HCT116 (cell line): ENCODE results near the gene CD302. TPM values are rescaled to one million over a fixed set of nuclear protein-coding genes. Genes with fewer than 3 reads are reported as not detected.

Experiments
- ATAC-seq: fragments of 200-7000 bp; cut with Tn5 transposase; 2 replicates; pipeline ENCODE4 v1.9.1; 2020; ENCODE audit warnings: mild to moderate bottlenecking, moderate library complexity
- BruUV-seq: library from RNA; stranded (reverse); fragments of 400-500 nt; replicated peaks from 2 replicates; lab custom pipeline; 2021; lab: Mats Ljungman, UMichigan
- CTCF ChIA-PET: fragments of 300-600 bp; sonication (Branson Sonifier 250); formaldehyde crosslinking; loops from one replicate; lab custom pipeline; 2021; ENCODE audit warnings: antibody characterized with exemption; lab: Charles Lee
- POLR2A ChIA-PET: fragments of 300-600, 350-600 bp; sonication (Branson Sonifier 250); formaldehyde crosslinking; loops from one replicate; lab custom pipeline; 2021; ENCODE audit warnings: antibody characterized with exemption; lab: Charles Lee
- RAD21 ChIA-PET, 2 experiments: fragments of 300-600 bp; sonication (Branson Sonifier 250); formaldehyde crosslinking; loops; one replicate each; lab custom pipeline; 2023; ENCODE audit warnings: low total read pairs in 2 of 2; ENCODE audit not compliant: uncharacterized antibody in 2 of 2, unreplicated experiment in 2 of 2, low non-redundant PET in 1 of 2; lab: Charles Lee
- DNase-seq: peaks from one replicate; pipeline ENCODE4 v3.0.0-alpha.2; 2010; ENCODE audit warnings: low read depth, low spot score
- H2AFZ ChIP-seq: fragments of 200-600 bp; shearing (Covaris generic), sonication (generic); 2 replicates; pipeline ENCODE4 v1.6.1; 2017; ENCODE audit warnings: low read depth, mixed run types, mixed read lengths, antibody characterized with exemption, low read length; ENCODE audit not compliant: poor library complexity, severe bottlenecking
- H3K27ac ChIP-seq: 2 replicates; pipeline ENCODE4 v1.5.1; 2012; ENCODE audit warnings: low read depth, low read length
- H3K27me3 ChIP-seq: fragments of 200-600 bp; sonication (generic); 2 replicates; pipeline ENCODE4 v1.6.1; 2016; ENCODE audit warnings: mixed run types, low read length, mixed read lengths; ENCODE audit not compliant: insufficient read depth
- H3K36me3 ChIP-seq, 2 experiments: fragments of 200-500 bp in 1 of 2; fragments of 200-600 bp in 1 of 2; sonication (Bioruptor generic) in 1 of 2; sonication (generic) in 1 of 2; 2 replicates each; pipeline versions ENCODE4 v1.5.1 to v1.6.1; 2014 to 2016; ENCODE audit warnings: low read length in 2 of 2, inconsistent platforms in 1 of 2, mixed read lengths in 1 of 2, mixed run types in 1 of 2; ENCODE audit not compliant: insufficient read depth in 2 of 2, control insufficient read depth in 1 of 2
- H3K4me1 ChIP-seq, 2 experiments: fragments of 200-600 bp in 1 of 2; sonication (generic) in 1 of 2; 2 replicates each; pipeline versions ENCODE4 v1.5.1 to v1.6.1; 2012 to 2017; ENCODE audit warnings: low read length in 2 of 2, inconsistent platforms in 1 of 2, mild to moderate bottlenecking in 1 of 2, mixed read lengths in 1 of 2, mixed run types in 1 of 2, moderate library complexity in 1 of 2; ENCODE audit not compliant: insufficient read depth in 2 of 2, control insufficient read depth in 1 of 2
- H3K4me2 ChIP-seq: fragments of 200-600 bp; sonication (generic); 2 replicates; pipeline ENCODE4 v1.6.1; 2017; ENCODE audit warnings: mixed run types, low read length, mixed read lengths
- H3K4me3 ChIP-seq, 2 experiments: fragments of 200-600 bp in 1 of 2; sonication (generic) in 1 of 2; replicated peaks in 1 of 2; 2 replicates each; pipeline ENCODE4 v1.5.1; 2011 to 2016; ENCODE audit warnings: low read length in 2 of 2, control low read depth in 1 of 2, low read depth in 1 of 2, mild to moderate bottlenecking in 1 of 2, mixed read lengths in 1 of 2, mixed run types in 1 of 2
- H3K79me2 ChIP-seq: fragments of 200-600 bp; sonication (generic); 2 replicates; pipeline ENCODE4 v1.6.1; 2017; ENCODE audit warnings: mild to moderate bottlenecking, mixed run types, low read length, moderate library complexity, mixed read lengths; ENCODE audit not compliant: insufficient read depth
- H3K9ac ChIP-seq: fragments of 200-600 bp; sonication (generic); 2 replicates; pipeline ENCODE4 v1.6.1; 2016; ENCODE audit warnings: low read length, mixed read lengths
- H3K9me2 ChIP-seq: fragments of 200-600 bp; sonication (generic), shearing (Covaris generic); 2 replicates; pipeline ENCODE4 v1.6.1; 2017; ENCODE audit warnings: mixed run types, mild to moderate bottlenecking, moderate library complexity; ENCODE audit not compliant: insufficient read depth
- H3K9me3 ChIP-seq, 2 experiments: fragments of 200-500 bp in 1 of 2; fragments of 200-600 bp in 1 of 2; sonication (Bioruptor generic) in 1 of 2; sonication (generic) in 1 of 2; 2 replicates each; pipeline ENCODE4 v1.6.1; 2014 to 2017; ENCODE audit warnings: low read length in 2 of 2, mixed read lengths in 2 of 2, inconsistent platforms in 1 of 2, low read depth in 1 of 2, mild to moderate bottlenecking in 1 of 2, mixed run types in 1 of 2, moderate library complexity in 1 of 2; ENCODE audit not compliant: control insufficient read depth in 1 of 2, insufficient read depth in 1 of 2
- H4K20me1 ChIP-seq: fragments of 200-600 bp; sonication (generic), shearing (Covaris generic); 2 replicates; pipeline ENCODE4 v1.6.1; 2017; ENCODE audit warnings: mixed run types, mild to moderate bottlenecking, moderate library complexity; ENCODE audit not compliant: insufficient read depth
- ATF3 ChIP-seq: IDR thresholded peaks from 2 replicates; pipeline ENCODE4 v1.6.1; 2012
- CBX3 ChIP-seq: IDR thresholded peaks from 2 replicates; pipeline ENCODE4 v1.6.1; 2012; ENCODE audit warnings: low read depth
- CTCF ChIP-seq, 3 experiments: fragments of 200-600 bp in 1 of 3; sonication (generic) in 1 of 3; IDR thresholded peaks in 2 of 3; conservative IDR thresholded peaks in 1 of 3; 2 replicates each; pipeline ENCODE4 v1.5.1; 2012 to 2017; ENCODE audit warnings: low read depth in 2 of 3, low read length in 2 of 3, antibody characterized with exemption in 1 of 3, borderline replicate concordance in 1 of 3, control low read depth in 1 of 3, mild to moderate bottlenecking in 1 of 3, mixed read lengths in 1 of 3, mixed run types in 1 of 3, moderate library complexity in 1 of 3; ENCODE audit not compliant: insufficient read depth in 1 of 3
- EGR1 ChIP-seq: IDR thresholded peaks from 2 replicates; pipeline ENCODE4 v1.6.1; 2012; ENCODE audit warnings: low read depth
- ELF1 ChIP-seq: IDR thresholded peaks from 2 replicates; pipeline ENCODE4 v1.6.1; 2012; ENCODE audit warnings: low read depth, borderline replicate concordance
- EZH2 ChIP-seq: fragments of 200-600 bp; sonication (generic); IDR thresholded peaks from 2 replicates; pipeline ENCODE4 v1.6.1; 2017; ENCODE audit warnings: antibody characterized with exemption, mixed run types
- EZH2phosphoT487 ChIP-seq: fragments of 200-600 bp; IDR thresholded peaks from 2 replicates; pipeline ENCODE4 v1.6.1; 2018; ENCODE audit warnings: antibody characterized with exemption, borderline replicate concordance
- FOSL1 ChIP-seq: IDR thresholded peaks from 2 replicates; pipeline ENCODE4 v1.6.1; 2012; ENCODE audit warnings: low read depth
- JUND ChIP-seq: IDR thresholded peaks from 2 replicates; pipeline ENCODE4 v1.6.1; 2012
- MAX ChIP-seq: IDR thresholded peaks from 2 replicates; pipeline ENCODE4 v1.6.1; 2012
- POLR2A ChIP-seq: IDR thresholded peaks from 2 replicates; pipeline ENCODE4 v1.7.0; 2011; ENCODE audit warnings: borderline replicate concordance; ENCODE audit not compliant: insufficient read depth, insufficient read length; ENCODE audit errors: extremely low read depth
- POLR2AphosphoS5 ChIP-seq: IDR thresholded peaks from 2 replicates; pipeline ENCODE4 v1.6.1; 2011; ENCODE audit warnings: mild to moderate bottlenecking, low read depth, low read length, moderate library complexity
- RAD21 ChIP-seq: IDR thresholded peaks from 2 replicates; pipeline ENCODE4 v1.6.1; 2012; ENCODE audit warnings: low read depth, mild to moderate bottlenecking
- REST ChIP-seq: IDR thresholded peaks from 2 replicates; pipeline ENCODE4 v1.6.1; 2012; ENCODE audit warnings: low read depth
- SP1 ChIP-seq: IDR thresholded peaks from 2 replicates; pipeline ENCODE4 v1.6.1; 2012; ENCODE audit warnings: low read depth
- TCF7L2 ChIP-seq: IDR thresholded peaks from 2 replicates; pipeline ENCODE4 v1.7.0; 2011; ENCODE audit warnings: borderline replicate concordance, inconsistent platforms; ENCODE audit not compliant: insufficient read depth, insufficient read length; ENCODE audit errors: extremely low read depth
- ZBTB33 ChIP-seq: IDR thresholded peaks from 2 replicates; pipeline ENCODE4 v1.6.1; 2011; ENCODE audit warnings: mild to moderate bottlenecking, low read length, moderate library complexity; ENCODE audit not compliant: insufficient replicate concordance; ENCODE audit errors: extremely low read depth
- ZFX ChIP-seq: fragments of 450-650 bp; IDR thresholded peaks from 2 replicates; pipeline ENCODE4 v1.6.1; 2017
- ZNF274 ChIP-seq: fragments of 200-500 bp; sonication (Bioruptor generic); IDR thresholded peaks from 2 replicates; pipeline ENCODE4 v1.6.1; 2014; ENCODE audit warnings: mild to moderate bottlenecking, low read depth, low read length, inconsistent platforms
- intact Hi-C: fragments of 100-400 bp; cut with micrococcal nuclease; formaldehyde crosslinking; loops from 2 replicates; pipeline ENCODE4 v1.10.0; 2022
- total RNA-seq: library from RNA; stranded (reverse); gene quantifications from one replicate; pipeline ENCODE4 v1.2.1, GENCODE V29; 2021; ENCODE audit not compliant: unreplicated experiment

CD302 gene
- total RNA-seq, 1 experiment from 2014 or later: 0.15 TPM

GRCh38 chr2:159750873-159751272 is 47.1 kb downstream of the CD302 start:
- TF ChIP-seq ZNF274 (no peak), EZH2phosphoT487 (no peak), CTCF (IDR thresholded peaks at IDR 0.05 in 2 of 3, conservative IDR thresholded peaks at IDR 0.05 in 1 of 3; ENCODE audit: borderline replicate concordance in 1 of 3, insufficient read depth in 1 of 3, low read depth in 2 of 3, low read length in 2 of 3) (no peak), POLR2AphosphoS5 (no peak), FOSL1 (no peak), EGR1 (no peak), EZH2 (no peak), REST (no peak), ELF1 (no peak), TCF7L2 (no peak), SP1 (no peak), ZFX (no peak), RAD21 (no peak), JUND (no peak), MAX (no peak), POLR2A (no peak), CBX3 (no peak), ATF3 (no peak), ZBTB33 (no peak)
- intact Hi-C loops: no loop called here
- POLR2A ChIA-PET: no interaction called here

More at GRCh38 chr2:159750873-159751272, 47.1 kb downstream of the CD302 start:
- no peaks in the 10 kb centered on the region for H3K9me3 ChIP-seq
- ATAC-seq (no peak), DNase-seq (no peak)
- H3K9me2 ChIP-seq: no peaks in the 10 kb centered on the region
- H3K27me3 ChIP-seq: no peaks in the 10 kb centered on the region
- H3K9ac ChIP-seq: no peak overlapping the region
- ChIA-PET CTCF (no interaction called here), RAD21 (no interaction called here)
- H3K79me2 ChIP-seq: peaks cover 91% of the 10 kb centered on the region
- H2AFZ ChIP-seq: no peak overlapping the region
- BruUV-seq: no TSS peak
- H3K4me2 ChIP-seq: no peak overlapping the region
- peaks cover 19% of the 10 kb centered on the region; the same call in 1 of the 2 replicates for H4K20me1 ChIP-seq
- H3K4me3 ChIP-seq: no peak overlapping the region
- peaks cover 0 to 15% of the 10 kb centered on the region in 2 experiments; a peak in 2 of 4 replicates for H3K4me1 ChIP-seq
- H3K27ac ChIP-seq: no peak overlapping the region
- peaks cover 41 to 43% of the 10 kb centered on the region in 2 experiments for H3K36me3 ChIP-seq
